ENCODE results near the gene SORT1. TPM values are rescaled to one million over a fixed set of nuclear protein-coding genes. Genes with fewer than 3 reads are reported as not detected.

SORT1 gene
- total and polyA plus RNA-seq, 8 donors, result 4.6 to 481 (median 36.6) TPM

DNA sequence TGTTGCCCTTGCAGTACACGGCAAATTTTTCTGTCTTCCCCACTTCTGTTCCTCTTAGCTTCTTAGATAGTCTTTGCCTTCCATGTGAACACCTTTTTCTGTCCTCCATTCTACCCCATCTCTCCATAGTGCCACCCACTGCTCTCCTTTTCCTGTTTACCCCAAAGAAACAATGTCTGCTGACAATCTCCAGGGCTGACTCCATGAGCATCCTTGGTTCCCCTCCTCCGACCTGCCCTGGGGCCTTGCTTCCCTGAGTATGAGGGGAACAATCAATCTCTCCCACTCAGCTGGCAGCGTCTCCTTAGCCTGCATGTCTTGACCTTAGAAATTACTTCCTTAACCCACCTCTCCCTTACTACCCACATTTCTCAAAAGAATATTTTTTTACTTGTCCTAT, 78.6 kb downstream of the SORT1 start:
- peaks cover 41 to 100% (median 100%) of the 10 kb centered on the region in 4 donors for H3K36me3 ChIP-seq
- H3K4me3 ChIP-seq, result no peak overlapping the region
- TF ChIP-seq EP300 (IDR thresholded peaks at IDR 0.05) (no peak), POLR2AphosphoS5 (IDR thresholded peaks at IDR 0.05) (no peak), POLR2A (IDR thresholded peaks at IDR 0.05) (no peak)
- TF ChIP-seq, protein P1, sequence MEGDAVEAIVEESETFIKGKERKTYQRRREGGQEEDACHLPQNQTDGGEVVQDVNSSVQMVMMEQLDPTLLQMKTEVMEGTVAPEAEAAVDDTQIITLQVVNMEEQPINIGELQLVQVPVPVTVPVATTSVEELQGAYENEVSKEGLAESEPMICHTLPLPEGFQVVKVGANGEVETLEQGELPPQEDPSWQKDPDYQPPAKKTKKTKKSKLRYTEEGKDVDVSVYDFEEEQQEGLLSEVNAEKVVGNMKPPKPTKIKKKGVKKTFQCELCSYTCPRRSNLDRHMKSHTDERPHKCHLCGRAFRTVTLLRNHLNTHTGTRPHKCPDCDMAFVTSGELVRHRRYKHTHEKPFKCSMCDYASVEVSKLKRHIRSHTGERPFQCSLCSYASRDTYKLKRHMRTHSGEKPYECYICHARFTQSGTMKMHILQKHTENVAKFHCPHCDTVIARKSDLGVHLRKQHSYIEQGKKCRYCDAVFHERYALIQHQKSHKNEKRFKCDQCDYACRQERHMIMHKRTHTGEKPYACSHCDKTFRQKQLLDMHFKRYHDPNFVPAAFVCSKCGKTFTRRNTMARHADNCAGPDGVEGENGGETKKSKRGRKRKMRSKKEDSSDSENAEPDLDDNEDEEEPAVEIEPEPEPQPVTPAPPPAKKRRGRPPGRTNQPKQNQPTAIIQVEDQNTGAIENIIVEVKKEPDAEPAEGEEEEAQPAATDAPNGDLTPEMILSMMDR (IDR thresholded peaks at IDR 0.05), result no peak
- no peak overlapping the region for H3K27ac ChIP-seq
- no peaks in the 10 kb centered on the region for H3K9me3 ChIP-seq
- no peaks in the 10 kb centered on the region for H3K4me1 ChIP-seq
- DNase-seq, result no peak
- intact Hi-C loops (cut with DNase I; ENCODE audit: low total_unique reads), result no loop called here
- H3K27me3 ChIP-seq, result no peaks in the 10 kb centered on the region
- WGBS, 5 donors, result 87 to 96% (median 91%) methylated on average over 3 of the region's 3 CpGs

DNA sequence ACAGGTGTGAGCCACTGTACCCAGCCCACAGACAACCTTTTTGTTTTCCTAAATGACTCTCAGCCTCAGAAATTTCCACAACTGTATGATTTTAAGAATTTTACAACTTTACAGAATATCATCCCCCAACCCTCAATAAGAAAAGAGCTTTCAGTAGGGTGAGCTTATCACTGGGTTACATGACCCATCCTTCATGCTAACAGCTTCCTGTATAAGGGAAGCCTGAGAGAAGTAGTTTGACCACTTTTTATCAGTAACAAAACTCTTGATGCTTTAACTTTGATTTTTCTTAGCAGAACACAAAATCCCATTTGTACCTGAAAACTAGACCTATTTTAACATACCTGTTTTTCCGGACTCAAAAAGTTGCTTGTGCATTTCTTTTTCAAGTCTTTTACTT, 81.2 kb downstream of the SORT1 start:
- Histone ChIP-seq H3K4me3 (no peak overlapping the region), H3K27me3 (no peaks in the 10 kb centered on the region), H3K36me3 (peaks cover 31 to 97% (median 94%) of the 10 kb centered on the region in 4 donors), H3K4me1 (no peaks in the 10 kb centered on the region), H3K9me3 (no peaks in the 10 kb centered on the region), H3K27ac (no peak overlapping the region)
- DNase-seq, result no peak
- intact Hi-C loops (cut with DNase I; ENCODE audit: low total_unique reads), result no loop called here
- TF ChIP-seq, protein P1 (IDR thresholded peaks at IDR 0.05), result no peak
- TF ChIP-seq EP300 (IDR thresholded peaks at IDR 0.05) (no peak), POLR2A (IDR thresholded peaks at IDR 0.05) (no peak), POLR2AphosphoS5 (IDR thresholded peaks at IDR 0.05) (no peak)
- WGBS, 5 donors, result 73 to 88% (median 88%) methylated on average over 1 of the region's 1 CpG

DNA sequence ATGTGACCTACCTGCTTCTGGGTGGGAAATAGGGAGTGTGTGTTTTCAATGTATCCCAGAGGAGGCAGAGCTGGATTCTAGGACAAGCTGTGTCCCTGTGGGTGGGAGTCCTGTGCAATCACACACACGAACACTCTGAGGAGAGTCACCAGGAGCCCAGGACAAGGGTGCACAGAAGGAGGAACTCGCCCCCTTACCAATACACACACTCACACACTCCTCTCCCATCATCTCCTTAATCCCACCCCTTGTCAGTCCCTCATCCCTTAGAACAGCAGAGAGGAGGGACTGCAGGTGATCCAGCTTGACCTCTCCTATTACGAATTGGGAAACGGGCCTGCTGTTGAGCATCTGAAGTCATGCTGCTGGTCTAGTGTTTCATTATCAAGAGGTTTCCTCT, 82.4 kb downstream of the SORT1 start:
- Histone ChIP-seq H3K36me3 (peaks cover 24 to 96% (median 91%) of the 10 kb centered on the region in 4 donors), H3K27ac (no peak overlapping the region), H3K9me3 (no peaks in the 10 kb centered on the region), H3K27me3 (no peaks in the 10 kb centered on the region), H3K4me3 (no peak overlapping the region), H3K4me1 (no peaks in the 10 kb centered on the region)
- no peak for DNase-seq
- TF ChIP-seq, protein P1 (IDR thresholded peaks at IDR 0.05), result no peak
- TF ChIP-seq POLR2AphosphoS5 (IDR thresholded peaks at IDR 0.05), result no peak
- TF ChIP-seq EP300 (IDR thresholded peaks at IDR 0.05), result no peak
- no peak for TF ChIP-seq POLR2A (IDR thresholded peaks at IDR 0.05)
- WGBS, 5 donors, result 78 to 97% (median 92%) methylated on average over 4 of the region's 4 CpGs
- intact Hi-C loops (cut with DNase I; ENCODE audit: low total_unique reads), result no loop called here

DNA sequence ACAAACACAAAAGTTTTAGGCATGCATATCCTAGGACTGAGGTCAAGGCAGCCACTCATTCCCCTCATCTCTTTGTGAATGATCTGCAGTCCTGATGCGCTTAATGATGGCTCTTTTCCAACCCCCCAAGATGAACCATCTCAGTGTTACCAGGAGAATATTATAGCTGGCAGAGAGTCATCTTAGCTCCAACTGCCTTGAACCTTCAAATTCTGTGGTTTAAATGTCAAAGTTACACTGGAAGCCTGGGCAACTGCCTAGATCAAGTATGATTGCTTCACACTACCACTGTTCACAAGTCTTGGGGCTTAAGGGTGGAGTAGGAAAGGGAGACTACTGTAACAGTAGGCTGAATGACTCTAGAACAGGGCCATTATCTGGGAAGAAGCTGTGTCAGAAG, 82.9 kb downstream of the SORT1 start:
- no peak overlapping the region for H3K27ac ChIP-seq
- no peaks in the 10 kb centered on the region for H3K4me1 ChIP-seq
- TF ChIP-seq POLR2AphosphoS5 (IDR thresholded peaks at IDR 0.05), result no peak
- no peak for TF ChIP-seq EP300 (IDR thresholded peaks at IDR 0.05)
- TF ChIP-seq, protein P1 (IDR thresholded peaks at IDR 0.05), result no peak
- TF ChIP-seq POLR2A (IDR thresholded peaks at IDR 0.05), result no peak
- no peak overlapping the region for H3K4me3 ChIP-seq
- 90 to 100% (median 100%) methylated on average over 1 of the region's 1 CpG for WGBS, 5 donors
- H3K27me3 ChIP-seq, result no peaks in the 10 kb centered on the region
- intact Hi-C loops (cut with DNase I; ENCODE audit: low total_unique reads), result no loop called here
- H3K36me3 ChIP-seq, result peaks cover 22 to 93% (median 86%) of the 10 kb centered on the region in 4 donors
- no peaks in the 10 kb centered on the region for H3K9me3 ChIP-seq
- DNase-seq, result no peak
